Heart left ventricle (tissue), 16 donors: ENCODE data around the gene PIK3C2B. TPM values are rescaled to one million over a fixed set of nuclear protein-coding genes. Genes with fewer than 3 reads are reported as not detected.

Experiments used
- ATAC-seq, 4 donors: fragments of 200-7000 bp; cut with Tn5 transposase; one replicate each; pipeline ENCODE4 v1.9.1; 2020 to 2022; ENCODE audit warnings: moderate library complexity in 4 of 4, mild to moderate bottlenecking in 3 of 4, moderate number of reproducible peaks in 1 of 4
- DNase-seq, 5 donors: peaks; one replicate each; pipeline ENCODE4 v3.0.0-alpha.2; 2020
- H3K27ac ChIP-seq, 12 donors: fragments of 200-600 bp; sonication (generic) in 4 of 12; one replicate each; pipeline versions ENCODE4 v1.5.0 to v1.8.0; 2016 to 2022; ENCODE audit warnings: mild to moderate bottlenecking in 2 of 12
- H3K27me3 ChIP-seq, 9 donors: fragments of 200-600 bp; sonication (generic) in 2 of 9; one replicate each; pipeline versions ENCODE4 v1.5.1 to v1.8.0; 2016 to 2022; ENCODE audit warnings: mild to moderate bottlenecking in 3 of 9
- H3K36me3 ChIP-seq, 9 donors: fragments of 200-600 bp; sonication (generic) in 2 of 9; one replicate each; pipeline versions ENCODE4 v1.5.0 to v1.8.0; 2018 to 2022; ENCODE audit warnings: mild to moderate bottlenecking in 2 of 9
- H3K4me1 ChIP-seq, 12 donors: fragments of 200-600 bp; sonication (generic) in 4 of 12; one replicate each; pipeline versions ENCODE4 v1.5.0 to v1.8.0; 2016 to 2022; ENCODE audit warnings: mild to moderate bottlenecking in 3 of 12
- H3K4me3 ChIP-seq, 12 donors: fragments of 200-600 bp; sonication (generic) in 4 of 12; one replicate each; pipeline versions ENCODE4 v1.5.0 to v1.8.0; 2017 to 2022; ENCODE audit warnings: mild to moderate bottlenecking in 9 of 12, moderate library complexity in 4 of 12
- H3K9me3 ChIP-seq, 12 donors: fragments of 200-600 bp; sonication (generic) in 4 of 12; one replicate each; pipeline versions ENCODE4 v1.5.0 to v1.8.0; 2016 to 2022; ENCODE audit warnings: mild to moderate bottlenecking in 1 of 12
- CTCF ChIP-seq, 12 donors: fragments of 200-600 bp; sonication (generic) in 4 of 12; IDR thresholded peaks; one replicate each; pipeline versions ENCODE4 v1.5.0 to v1.8.0; 2018 to 2022; ENCODE audit warnings: antibody characterized with exemption in 12 of 12, mild to moderate bottlenecking in 5 of 12
- POLR2A ChIP-seq, 2 donors: fragments of 450-650 bp; IDR thresholded peaks; one replicate each; pipeline ENCODE4 v1.6.1; 2017; ENCODE audit warnings: antibody characterized with exemption in 2 of 2, mild to moderate bottlenecking in 2 of 2, moderate library complexity in 2 of 2
- WGBS, 4 donors: extraction: QIAGEN DNeasy Blood & Tissue Kit in 2 of 4; methylation state at CpG; one replicate each; pipeline versions ENCODE4 v1.1.5 to v1.1.7; 2013 to 2018; 5-methylcytosine and 5-hydroxymethylcytosine counted together
- intact Hi-C, 10 donors: fragments of 100-400 bp; cut with DNase I; formaldehyde crosslinking; loops; one replicate each; pipeline versions ENCODE4 v1.11.1 to v1.14.2; 2022
- polyA plus RNA-seq, 2 donors: library from polyadenylated mRNA; stranded (reverse); fragments of 200-250 nt; gene quantifications; one replicate each; pipeline ENCODE4 v1.2.3, GENCODE V29; 2013
- total RNA-seq, 9 donors: library from RNA; depleted of rRNA in 2 of 9; stranded (reverse); fragments of >200 nt in 2 of 9; fragmentation: NEBNext Ultra II Directional in 3 of 9; extraction: Animal tissue kit (Norgen Biotek cat#: 25700) in 3 of 9; gene quantifications; one replicate each; pipeline versions ENCODE4 v1.1.0 to v1.2.4, GENCODE V29; 2016 to 2023
- donor health status: ischemic (EF 13 %, LVEDD 7.1; RV severe dilation, severe dysfunction).
- donor health status: healthy with polysubstance abuse.
- donor health status: DM: no; HTN: yes; CAD: no.
- donor health status: DM: no; HTN: no; CAD: no.
- donor health status: ischemic (EF 25% LVEDD 6.9; RV normal size, moderate dysfunction).
- donor health status: ischemic (EF 25% LVEDD 5.7; RV mildly dilated, moderate dysfunction).
- donor health status: healthy.
- donor health status: DM: yes; HTN: yes; CAD: no.
- donor health status: ischemic (EF 35%, LVEDD 5.7; RV mildly dilated, moderate dysfunction).
- donor health status: nonischemic (EF 11% LVEDD 7.7; RV severe dilation, severe dysfunction).
- donor health status: DM: yes; HTN: yes; CAD: no.
- donor health status: PGD.
- donor health status: ischemic (EF 29% LVEDD 5.4; RV normal size, mild dysfunction).
- donor health status: nonischemic (EF 23%, LVEDD 6.1; RV moderate dilation, normal function).

PIK3C2B gene
- total and polyA plus RNA-seq, 11 donors: 9.2 to 42.5 (median 16.0) TPM

GRCh38 chr1:204509186-204509635 is 14.6 kb upstream of the PIK3C2B start:
- TF ChIP-seq POLR2A (IDR thresholded peaks at IDR 0.05) (no peak), CTCF (IDR thresholded peaks at IDR 0.05) (no peak)
- DNase-seq (no peak), ATAC-seq (no peak)
- Histone ChIP-seq H3K9me3 (no peaks in the 10 kb centered on the region), H3K27me3 (no peaks in the 10 kb centered on the region), H3K4me3 (no peak overlapping the region), H3K27ac (no peak overlapping the region), H3K36me3 (no peaks in the 10 kb centered on the region), H3K4me1 (peaks cover 0 to 40% (median 6%) of the 10 kb centered on the region in 12 donors)
- WGBS, 4 donors: 81 to 91% (median 87%) methylated on average over 8 to 9 of the region's 9 CpGs
- intact Hi-C loops: loop anchor here in 2 of 10 donors (10.0 kb wide), 2 partner anchors 254 to 344 kb away; partner anchors contain the start of gene REN (in 2 of the 2)

- intact Hi-C loops: loop anchor here in 2 of 10 donors (10.0 kb wide), 2 partner anchors 253 to 343 kb away; partner anchors contain the start of gene REN (in 2 of the 2)
- Histone ChIP-seq H3K27ac (peak overlapping the region; percentile 70 to 89 (median 84)), H3K4me3 (peak overlapping the region; percentile 5 to 76 (median 60)), H3K27me3 (no peaks in the 10 kb centered on the region), H3K4me1 (peaks cover 0 to 39% (median 7%) of the 10 kb centered on the region in 12 donors), H3K36me3 (no peaks in the 10 kb centered on the region), H3K9me3 (no peaks in the 10 kb centered on the region)
- TF ChIP-seq CTCF (IDR thresholded peaks at IDR 0.05) (no peak), POLR2A (IDR thresholded peaks at IDR 0.05) (peak in 1 of 2 donors; percentile 12)
- DNase-seq: no peak
- 2 to 3% (median 2%) methylated on average over 21 to 22 of the region's 22 CpGs for WGBS, 4 donors
- ATAC-seq: peak in 3 of 4 donors; percentile 14 to 31 (median 24)
Observed at GRCh38 chr1:204507317-204508105, 12.9 kb upstream of the PIK3C2B start.

GRCh38 chr1:204506969-204507316 is 12.3 kb upstream of the PIK3C2B start:
- peak overlapping the region; percentile 70 to 89 (median 84) for H3K27ac ChIP-seq
- no peaks in the 10 kb centered on the region for H3K36me3 ChIP-seq
- TF ChIP-seq POLR2A (IDR thresholded peaks at IDR 0.05): peak in 1 of 2 donors; percentile 7
- TF ChIP-seq CTCF (IDR thresholded peaks at IDR 0.05): no peak
- peak; percentile 77 to 89 (median 82) for ATAC-seq
- peak in 4 of 5 donors; percentile 72 to 83 (median 78) for DNase-seq
- H3K9me3 ChIP-seq: no peaks in the 10 kb centered on the region
- 0 to 1% (median 1%) methylated on average over 13 of the region's 13 CpGs for WGBS, 4 donors
- peaks cover 0 to 33% (median 7%) of the 10 kb centered on the region in 12 donors for H3K4me1 ChIP-seq
- H3K27me3 ChIP-seq: no peaks in the 10 kb centered on the region
- H3K4me3 ChIP-seq: peak overlapping the region; percentile 5 to 76 (median 60)
- intact Hi-C loops: loop anchor here in 2 of 10 donors (10.0 kb wide), 2 partner anchors 252 to 342 kb away; partner anchors contain the start of gene REN (in 2 of the 2)
